Muscle of back (tissue), 11 donors: ENCODE results near the gene AMN. TPM values are rescaled to one million over a fixed set of nuclear protein-coding genes. Genes with fewer than 3 reads are reported as not detected.

Experiments used
- DNase-seq, 3 donors: peaks; one replicate each; pipeline versions ENCODE4 v3.0.0 to v3.0.0-alpha.2; 2013
- polyA plus RNA-seq, 10 donors: library from polyadenylated mRNA; unstranded; fragments of 120-200 nt; gene quantifications; one replicate each; pipeline ENCODE4 v1.2.1, GENCODE V29; 2013; ENCODE audit not compliant: insufficient read length in 10 of 10

The AMN gene
- polyA plus RNA-seq, 10 donors: 0.26 to 1.4 (median 0.39) TPM

- DNase-seq: no peak
Observed at GRCh38 chr14:102965971-102966655, 43.6 kb downstream of the AMN start.

- peak; percentile 57 to 93 (median 82) for DNase-seq
Observed at GRCh38 chr14:102966681-102967505, 44.4 kb downstream of the AMN start.

GRCh38 chr14:102967506-102967795 is 45.0 kb downstream of the AMN start:
- no peak for DNase-seq

DNA sequence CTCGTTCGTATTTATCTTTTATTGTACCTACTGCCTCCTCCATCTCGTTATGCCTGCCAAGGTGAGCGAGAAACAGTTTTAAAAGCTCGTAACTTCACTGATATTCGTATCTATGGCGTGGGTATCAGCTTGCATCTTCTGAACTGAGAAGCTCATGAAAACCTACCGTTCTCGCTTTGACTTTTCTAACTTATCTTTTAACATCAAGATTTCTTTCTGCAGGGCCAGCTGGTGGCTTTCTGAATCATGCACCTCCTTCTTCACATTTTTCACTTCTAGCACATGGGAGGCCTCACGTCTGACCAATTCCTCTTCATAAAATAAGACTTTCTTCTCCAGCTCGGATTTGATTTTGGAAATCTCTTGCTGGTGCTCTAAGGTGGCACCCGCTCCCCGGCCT is 45.8 kb downstream of the AMN start:
- no peak for DNase-seq

- peak; percentile 33 to 67 (median 40) for DNase-seq
Observed at GRCh38 chr14:102969060-102969791, 46.8 kb downstream of the AMN start.

DNA sequence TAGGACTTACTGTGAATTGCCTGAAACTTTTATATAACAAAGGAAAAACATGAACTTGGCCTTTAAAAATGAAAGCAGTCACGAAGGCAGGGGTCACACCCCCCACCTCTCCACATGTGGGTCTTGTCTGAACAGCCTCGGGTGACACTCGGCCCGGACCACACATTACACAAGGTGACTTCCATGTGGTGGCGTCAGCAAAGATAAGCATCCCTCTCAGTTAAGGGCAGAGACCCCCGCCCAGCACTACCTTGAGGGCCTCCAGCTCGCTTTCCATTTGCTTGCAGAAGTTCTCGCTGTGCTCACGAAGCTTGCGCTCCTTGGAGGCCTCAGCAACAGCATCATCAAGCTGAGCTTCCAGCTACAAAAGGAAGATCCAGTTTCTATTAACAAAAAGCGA is 47.4 kb downstream of the AMN start:
- no peak for DNase-seq

- DNase-seq: no peak
Observed at GRCh38 chr14:102970496-102970895, 48.0 kb downstream of the AMN start.

DNA sequence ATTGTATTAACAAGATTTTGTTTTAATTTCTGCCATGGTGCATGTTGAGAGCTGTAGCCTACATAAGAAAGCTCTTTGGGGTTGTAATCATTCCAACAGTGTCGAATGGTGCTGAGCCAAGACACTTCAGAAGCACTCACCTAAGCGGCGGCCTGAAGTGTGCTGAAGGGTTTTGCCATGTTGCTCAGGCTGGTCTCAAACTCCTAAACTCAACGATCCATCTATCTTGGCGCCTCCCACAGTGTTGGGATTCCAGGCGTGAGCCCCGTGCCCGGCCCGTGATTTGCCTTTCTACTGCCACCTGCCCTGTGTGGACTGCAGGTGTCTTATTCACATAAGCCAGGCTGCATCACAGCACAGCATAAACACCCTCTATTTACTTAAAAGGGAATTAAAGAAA is 48.9 kb downstream of the AMN start:
- DNase-seq: no peak

DNA sequence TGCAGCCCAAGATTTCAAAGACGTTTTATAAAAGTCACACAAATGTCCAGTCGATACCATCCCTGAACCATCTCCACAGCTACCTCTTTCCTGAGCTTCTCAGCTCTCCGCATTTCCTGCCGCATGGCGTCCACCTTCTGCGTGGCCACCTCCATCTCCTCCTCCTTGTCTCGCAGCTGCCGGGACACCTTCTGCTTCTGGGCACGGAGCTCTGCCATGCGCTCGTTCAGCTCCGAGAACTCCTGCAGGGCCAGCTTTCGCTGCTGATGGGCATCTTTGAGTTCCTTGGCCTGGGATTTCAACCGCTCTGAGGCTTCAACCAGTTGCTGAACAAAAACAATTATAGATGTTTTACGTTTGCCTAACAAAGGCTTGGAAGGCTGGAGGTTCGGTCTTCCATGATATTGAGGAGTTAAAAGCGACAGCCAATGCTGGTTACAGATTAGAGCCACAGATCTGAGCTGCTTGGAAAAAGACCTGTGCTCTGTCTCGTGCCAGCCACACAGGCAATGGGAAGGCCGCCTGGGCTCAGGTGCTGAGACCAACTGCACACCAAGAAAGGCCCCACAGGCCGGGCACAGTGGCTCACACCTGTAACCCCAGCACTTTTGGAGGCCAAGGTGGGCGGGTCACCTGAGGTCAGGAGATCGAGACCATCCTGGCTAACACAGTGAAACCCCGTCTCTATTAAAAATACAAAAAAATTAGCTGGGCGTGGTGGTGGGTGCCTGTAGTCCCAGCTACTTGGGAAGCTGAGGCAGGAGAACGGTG is 49.6 kb downstream of the AMN start:
- DNase-seq: no peak

DNA sequence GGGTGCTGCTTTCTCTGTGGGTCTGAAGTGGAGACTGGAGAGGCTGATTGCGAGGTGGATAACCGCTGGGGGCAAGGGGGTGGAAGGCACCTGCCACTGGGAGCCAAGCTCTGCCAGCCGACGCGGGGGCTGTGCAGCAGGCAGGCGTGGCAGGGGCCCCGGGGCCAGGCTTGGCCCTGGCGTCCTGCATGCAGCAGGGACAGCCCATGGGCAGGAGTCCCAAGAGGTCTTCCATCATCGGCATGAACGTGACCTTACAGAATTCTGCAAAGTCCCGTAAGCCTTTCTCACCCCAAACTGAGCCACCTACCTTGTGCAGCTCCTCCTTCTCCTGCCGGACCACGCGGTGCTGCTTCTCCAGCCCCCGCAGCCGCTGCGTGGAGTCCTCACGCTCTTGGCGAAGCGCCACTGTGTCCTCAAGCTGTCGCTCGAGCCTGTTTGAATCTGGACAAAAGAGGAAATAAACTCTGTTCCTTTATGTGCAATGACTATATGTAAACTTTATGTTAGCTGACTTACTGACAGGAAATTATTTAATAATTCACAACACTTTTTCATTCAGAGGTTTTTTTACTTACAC is 51.3 kb downstream of the AMN start:
- DNase-seq: no peak

DNA sequence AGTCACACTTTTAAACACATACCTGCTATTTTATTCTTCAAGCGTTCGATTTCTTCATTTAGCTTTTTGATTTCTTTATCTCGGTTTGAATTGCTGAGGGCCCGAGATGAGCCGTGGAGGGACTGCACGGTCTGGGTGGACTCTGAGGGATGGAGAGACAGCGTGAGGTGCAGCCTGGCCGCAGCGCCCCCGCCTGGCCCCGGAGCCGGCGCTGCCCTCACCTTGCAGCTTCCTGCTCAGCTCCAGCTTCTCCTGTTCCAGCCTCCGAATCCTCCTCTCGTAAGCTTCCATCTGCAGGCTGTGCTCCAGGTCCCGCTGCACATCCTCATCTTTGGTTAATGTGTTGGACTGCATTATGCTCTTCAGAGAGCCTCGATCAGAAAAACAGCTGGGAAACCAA is 53.2 kb downstream of the AMN start:
- no peak for DNase-seq

DNA sequence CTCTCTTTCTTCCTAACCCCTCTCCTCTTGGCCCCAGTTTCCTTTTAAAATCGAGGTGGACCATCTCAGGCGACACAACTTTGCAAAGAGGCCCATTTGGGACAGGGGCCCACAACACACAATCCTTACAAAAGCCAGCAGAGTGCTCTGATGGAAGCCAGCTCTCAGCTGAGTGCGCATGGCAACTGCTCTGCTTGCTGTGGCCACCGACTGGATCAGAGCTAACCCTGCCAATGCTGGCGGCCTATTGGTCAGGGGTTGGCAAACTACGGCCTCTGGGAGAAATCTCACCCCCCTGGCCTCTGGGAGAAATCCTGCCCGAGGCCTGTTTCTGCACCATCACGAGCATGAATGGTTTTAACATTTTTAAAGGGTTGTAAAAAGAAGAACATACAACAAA is 55.0 kb downstream of the AMN start:
- no peak for DNase-seq

GRCh38 chr14:102979406-102979805 is 56.9 kb downstream of the AMN start:
- DNase-seq: no peak

DNA sequence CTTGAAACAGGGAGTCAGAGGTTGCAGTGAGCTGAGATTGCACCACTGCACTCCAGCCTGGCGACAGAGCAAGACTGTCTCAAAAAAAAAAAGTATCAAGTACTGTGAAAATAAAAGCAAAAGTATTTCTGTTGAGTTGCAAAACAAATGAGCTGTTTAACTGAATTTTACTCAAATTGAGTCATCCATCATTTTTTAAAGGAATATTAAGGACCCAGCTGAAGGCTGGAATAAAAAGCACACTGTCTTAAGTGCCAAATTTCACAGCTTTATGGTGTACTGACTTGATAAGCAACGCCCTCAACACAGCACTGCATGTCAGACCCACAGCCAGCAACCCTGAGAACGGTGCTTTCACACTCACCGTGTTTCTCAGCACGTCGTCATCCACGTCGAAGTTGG is 57.9 kb downstream of the AMN start:
- DNase-seq: no peak

Other genes starting within 250 kb of the AMN start
- 10 to 100 TPM; 10.9 to 18.9 (median 12.5) TPM for gene TRAF3, start 145.2 kb upstream of the AMN start, polyA plus RNA-seq
- 10 to 100 TPM; 46.8 to 58.7 (median 54.6) TPM for gene CDC42BPB, start 134.9 kb downstream of the AMN start, polyA plus RNA-seq
- under 1 TPM in 1 of 10 donors, not detected in 9; 0.17 TPM for gene LBHD2, start 161.5 kb downstream of the AMN start, polyA plus RNA-seq
- 1 to 10 TPM in 1 of 10 donors, under 1 TPM in 9; 0.12 to 1.5 (median 0.51) TPM for gene EXOC3L4, start 172.1 kb downstream of the AMN start, polyA plus RNA-seq
- 10 to 100 TPM; 38.5 to 82.1 (median 53.0) TPM for gene TNFAIP2, start 200.8 kb downstream of the AMN start, polyA plus RNA-seq